Fibroblast of peridontal ligament (primary cell): ENCODE results near the gene LEPROT.
A peak's percentile ranks its signal among the peaks of the same experiment; 100 is the strongest.
"Not testable (repeated sequence)": the region's sequence is repeated elsewhere in the genome, so short reads cannot be mapped to it uniquely, and the experiment has no call there.

ENCODE experiments used
- DNase-seq: peaks from one replicate; pipeline ENCODE4 v3.0.0-alpha.2; 2010; ENCODE audit errors: extremely low read depth

Gene LEPROT, protein sequence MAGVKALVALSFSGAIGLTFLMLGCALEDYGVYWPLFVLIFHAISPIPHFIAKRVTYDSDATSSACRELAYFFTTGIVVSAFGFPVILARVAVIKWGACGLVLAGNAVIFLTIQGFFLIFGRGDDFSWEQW

GRCh38 chr1:65420590-65421350, at the start of gene LEPROT, which contains the start of gene LEPR:
LEPROT (plus strand) TSS chr1:65420668; CDS start chr1:65420725, 57 bp downstream.
LEPR (plus strand) TSS chr1:65420668; CDS start chr1:65565566, 144,898 bp downstream.
- peak; percentile 62 for DNase-seq

DNA sequence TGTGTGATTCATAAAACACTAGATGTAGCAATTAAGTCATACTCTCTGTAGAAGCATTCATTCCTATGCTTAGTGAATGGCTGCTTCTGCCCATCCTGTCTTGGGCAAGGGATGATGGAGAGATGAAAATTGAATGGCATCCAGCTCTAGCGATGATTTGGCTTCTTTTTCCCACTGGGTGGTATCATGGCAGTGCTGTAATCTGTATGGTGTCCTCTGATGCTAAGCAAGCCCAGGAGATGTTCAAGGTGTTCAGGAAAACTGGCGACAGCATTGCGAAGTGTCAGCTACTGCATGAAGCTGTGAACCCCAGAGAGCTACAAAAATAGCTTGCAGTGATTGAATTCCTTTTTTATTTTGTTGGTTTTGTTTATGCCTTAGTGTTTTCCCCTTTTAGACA, 48.9 kb upstream of the LEPROT start:
- DNase-seq, result peak; percentile 15

GRCh38 chr1:65372557-65372956, 47.9 kb upstream of the LEPROT start:
- DNase-seq, result peak; percentile 60

GRCh38 chr1:65377496-65378246, 42.8 kb upstream of the LEPROT start:
- DNase-seq, result no peak

GRCh38 chr1:65378247-65378946, 42.1 kb upstream of the LEPROT start:
- no peak for DNase-seq

- DNase-seq, result not testable (repeated sequence)
Measured at GRCh38 chr1:65384426-65384825, 36.0 kb upstream of the LEPROT start.

- no peak for DNase-seq
Measured at GRCh38 chr1:65386439-65386838, 34.0 kb upstream of the LEPROT start.

DNA sequence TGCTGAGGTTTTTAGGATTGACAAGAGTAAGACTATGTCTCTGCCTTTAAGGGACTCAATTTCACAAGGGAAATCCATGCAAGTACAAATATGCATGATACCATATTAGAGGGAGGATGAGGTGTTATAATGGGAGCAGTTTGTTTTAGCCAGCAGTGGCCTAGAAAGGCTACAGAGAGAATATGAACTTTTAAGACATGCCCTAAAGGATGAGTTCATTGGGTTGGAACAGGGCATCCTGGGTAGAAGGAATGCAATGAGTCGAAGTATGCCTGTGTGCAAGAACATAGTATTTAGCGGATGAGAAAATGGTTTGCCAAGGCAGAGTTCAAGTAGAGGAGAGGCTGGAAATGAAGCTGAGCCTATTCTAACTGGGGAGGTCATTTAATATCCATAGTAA, 32.6 kb upstream of the LEPROT start:
- DNase-seq, result no peak

DNA sequence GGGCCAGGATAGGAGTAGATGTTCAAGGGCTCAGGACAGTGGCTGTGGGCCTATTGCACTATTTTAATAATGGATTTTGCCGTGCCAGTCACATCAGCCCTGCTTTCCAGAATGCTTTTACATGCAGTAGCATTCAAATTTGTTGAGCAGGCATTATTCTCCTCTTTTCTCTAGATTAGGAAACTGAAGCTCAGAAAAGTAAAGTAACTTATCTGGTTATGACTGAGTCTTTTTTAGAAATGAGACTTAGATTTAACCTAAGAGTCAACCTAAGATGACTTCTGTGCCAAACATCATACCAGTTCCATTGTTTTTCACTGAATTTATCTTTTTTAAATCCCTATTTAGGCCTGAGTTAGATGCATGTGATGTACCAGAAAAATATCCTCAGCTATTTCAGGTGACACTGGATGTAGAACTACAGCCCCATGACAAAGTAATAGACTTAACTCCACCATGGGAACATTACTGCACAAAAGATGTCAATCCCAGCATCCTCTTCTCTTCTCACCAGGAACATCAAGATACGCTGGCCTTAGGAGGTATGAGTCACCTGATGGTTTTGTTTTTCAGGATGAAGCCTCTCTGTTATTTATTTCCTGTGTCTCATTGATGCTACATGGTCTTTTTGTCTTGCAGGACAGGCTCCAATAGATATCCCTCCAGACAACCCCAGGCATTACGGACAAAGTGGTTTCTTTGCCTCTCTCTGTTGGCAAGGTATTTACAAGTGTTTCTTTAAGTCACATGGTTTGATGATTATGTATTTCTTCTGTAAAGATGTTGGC, 31.4 kb upstream of the LEPROT start:
- no peak for DNase-seq

DNA sequence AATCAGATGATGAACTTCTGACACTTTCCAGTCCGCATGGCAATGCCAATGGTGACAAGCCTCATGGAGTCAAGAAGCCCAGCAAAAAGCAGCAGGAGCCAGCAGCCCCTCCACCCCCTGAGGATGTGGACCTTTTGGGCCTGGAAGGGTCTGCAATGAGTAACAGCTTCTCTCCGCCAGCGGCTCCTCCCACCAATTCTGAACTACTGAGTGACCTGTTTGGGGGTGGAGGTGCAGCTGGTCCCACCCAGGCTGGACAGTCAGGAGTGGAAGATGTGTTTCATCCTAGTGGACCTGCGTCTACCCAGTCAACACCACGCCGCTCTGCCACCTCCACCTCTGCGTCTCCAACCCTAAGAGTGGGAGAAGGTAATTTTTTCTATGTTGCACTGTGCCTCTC, 28.0 kb upstream of the LEPROT start:
- no peak for DNase-seq

GRCh38 chr1:65393347-65393746, 27.1 kb upstream of the LEPROT start:
- DNase-seq, result peak; percentile 63

GRCh38 chr1:65393928-65394327, 26.5 kb upstream of the LEPROT start:
- DNase-seq, result no peak

DNA sequence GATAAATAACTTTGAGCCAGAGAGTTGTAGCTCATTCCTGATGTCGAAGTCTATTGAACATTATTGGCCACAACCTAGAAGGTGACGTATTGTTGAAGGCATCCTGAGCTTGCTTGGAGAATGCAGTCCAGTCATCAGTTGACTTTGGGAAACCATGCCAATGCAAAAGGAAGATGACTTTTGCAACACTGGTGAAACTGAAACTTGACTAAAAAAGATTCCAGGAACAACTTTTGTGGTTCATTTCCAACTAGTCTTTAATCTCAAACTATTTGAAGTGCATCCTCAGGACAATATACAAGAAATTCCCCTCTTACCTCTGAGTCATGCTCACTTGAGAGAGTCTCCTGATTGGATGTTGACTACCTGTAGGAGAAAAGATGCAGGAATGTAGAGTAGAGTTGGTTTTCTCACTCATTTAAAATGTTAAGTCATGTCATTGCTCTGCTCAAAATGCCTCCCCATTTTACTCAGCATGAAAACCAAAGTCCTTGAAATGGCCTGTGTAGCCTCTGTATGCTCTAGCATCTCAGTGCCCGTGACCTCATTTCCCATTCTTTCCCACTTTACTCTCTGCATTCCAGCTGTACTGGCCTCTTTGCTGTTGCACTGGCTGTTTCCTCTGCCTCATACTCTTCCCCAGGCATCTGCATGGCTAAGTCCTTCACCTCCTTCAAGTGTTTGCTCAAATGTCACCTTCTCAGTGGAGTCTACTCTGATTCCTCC, 24.4 kb upstream of the LEPROT start:
- peak; percentile 82 for DNase-seq

GRCh38 chr1:65398083-65398482, 22.4 kb upstream of the LEPROT start:
- DNase-seq, result no peak

GRCh38 chr1:65399003-65399402, 21.5 kb upstream of the LEPROT start:
- no peak for DNase-seq

DNA sequence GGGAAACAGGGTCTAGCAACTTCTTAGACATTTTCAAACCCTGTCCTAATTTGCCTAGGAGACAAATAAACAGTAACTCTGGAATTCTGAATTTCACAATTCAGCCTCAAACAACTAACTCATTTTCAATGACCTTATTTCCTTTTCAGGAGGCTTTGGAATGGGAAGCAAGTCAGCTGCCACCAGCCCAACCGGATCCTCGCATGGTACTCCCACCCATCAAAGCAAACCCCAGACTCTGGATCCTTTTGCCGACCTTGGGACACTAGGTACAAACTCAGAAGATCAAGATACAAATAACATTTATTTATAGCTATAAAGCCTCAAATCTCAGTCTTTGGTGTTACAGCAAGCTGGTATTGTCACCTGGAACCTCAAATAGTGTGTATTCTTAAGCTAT, 18.9 kb upstream of the LEPROT start:
- DNase-seq, result no peak

DNA sequence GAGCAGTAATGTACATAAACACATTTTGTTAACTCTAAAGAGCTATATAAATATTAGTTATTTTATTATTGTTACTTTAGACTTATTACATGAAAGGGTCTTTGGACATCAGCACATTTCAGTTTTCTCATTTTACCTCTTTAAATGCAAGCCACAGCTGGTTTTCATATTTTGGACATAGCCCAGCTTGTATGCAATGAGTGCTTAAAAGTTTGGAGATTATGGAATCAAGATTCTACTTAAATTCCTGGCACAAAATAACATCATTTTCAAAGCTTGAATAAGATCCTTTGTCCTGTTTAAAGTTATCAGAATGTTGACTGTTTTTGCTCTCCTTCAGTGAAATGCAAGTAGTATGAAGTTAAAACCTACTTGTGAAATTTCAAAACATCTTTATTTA, 15.5 kb upstream of the LEPROT start:
- no peak for DNase-seq

- DNase-seq, result no peak
Measured at GRCh38 chr1:65407877-65408276, 12.6 kb upstream of the LEPROT start.

DNA sequence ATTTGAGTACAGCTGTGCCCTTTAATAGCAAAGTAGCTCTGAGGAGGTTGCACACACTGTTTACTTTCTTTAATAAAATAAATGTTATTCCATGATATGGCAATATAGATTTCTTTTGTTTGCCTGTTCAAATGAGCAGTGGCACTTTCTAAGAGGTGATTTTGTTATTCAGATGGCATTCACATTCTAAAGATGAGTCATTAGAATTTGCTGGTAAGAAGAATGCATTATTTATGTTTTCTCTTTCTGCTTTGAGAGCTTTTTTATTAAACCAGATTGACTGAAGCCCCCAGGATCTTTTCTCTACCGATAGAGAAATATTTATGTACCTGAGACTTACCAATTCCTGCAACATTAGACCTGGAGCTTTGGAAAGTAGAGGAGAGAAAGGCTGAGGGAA, 11.2 kb upstream of the LEPROT start:
- DNase-seq, result no peak

DNA sequence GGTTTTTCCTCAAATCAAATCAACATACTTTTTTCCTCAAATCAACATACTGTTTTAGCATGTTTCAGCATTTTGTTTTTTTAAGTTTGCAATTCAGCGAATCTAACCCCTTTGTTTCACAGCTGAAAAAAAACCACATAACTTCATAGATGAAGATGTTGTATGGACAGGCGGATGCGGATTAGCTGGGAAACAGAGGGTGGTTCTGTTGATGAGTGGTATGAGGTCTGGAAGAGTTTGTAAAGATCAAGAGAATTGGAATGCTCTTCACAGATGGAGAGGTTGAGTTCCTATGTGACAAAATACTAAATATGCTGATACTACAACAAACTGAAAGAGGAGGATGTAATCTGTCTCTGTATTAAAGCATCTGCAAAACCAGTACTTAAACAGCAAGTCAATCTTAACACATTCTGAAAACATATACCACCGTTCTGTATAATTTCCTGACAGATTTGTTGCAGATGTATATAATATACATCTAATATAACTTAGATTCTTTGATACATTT, 10.6 kb upstream of the LEPROT start:
- DNase-seq, result no peak
